Measurements from ENCODE around the gene ANKH. TPM values are rescaled to one million over a fixed set of nuclear protein-coding genes. Genes with fewer than 3 reads are reported as not detected.

The ANKH gene
- total RNA-seq, 2 experiments from 2014 or later = 31.3 to 41.9 TPM

GRCh38 chr5:14707811-14708390, 163.7 kb downstream of the ANKH start:
- peak; percentile 33 for DNase-seq
- Mint-ChIP-seq H3K36me3 (peaks cover 77% of the 10 kb centered on the region), H3K27ac (peak overlapping the region; percentile 96), H3K4me3 (no peak overlapping the region), H3K9me3 (ENCODE audit: low read depth) (no peaks in the 10 kb centered on the region), H3K27me3 (no peaks in the 10 kb centered on the region), H3K4me1 (peaks cover 63% of the 10 kb centered on the region)
- no peak for ATAC-seq
- CTCF ChIA-PET = interaction anchor here (0.9 to 3.0 kb wide), 5 partner anchors 12 to 344 kb away, joined by 3 to 16 read pairs (median 9); no protein-coding TSS in a partner anchor

DNA sequence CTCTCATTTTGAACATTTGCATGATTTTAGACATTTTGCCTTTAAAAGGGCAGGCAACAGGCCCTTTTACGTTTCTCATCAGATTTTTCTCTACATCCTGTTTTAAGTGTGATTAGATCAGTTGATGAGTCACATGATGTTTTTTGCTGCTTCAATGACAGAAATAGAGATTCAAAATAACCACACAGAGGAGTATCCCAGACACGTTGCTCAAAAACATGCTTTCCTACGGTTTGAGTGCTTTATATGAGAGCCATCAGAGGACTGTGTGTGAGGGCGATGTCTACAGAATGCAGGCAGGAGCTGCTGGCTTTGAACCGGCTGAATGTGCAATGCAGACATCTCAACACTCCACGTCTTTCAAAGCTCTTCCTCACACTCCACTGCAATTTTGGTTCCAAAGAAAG, 165.0 kb downstream of the ANKH start:
- peak; percentile 59 for DNase-seq
- Mint-ChIP-seq H3K27me3 (no peaks in the 10 kb centered on the region), H3K27ac (peak overlapping the region; percentile 96), H3K4me1 (peaks cover 73% of the 10 kb centered on the region), H3K4me3 (peak overlapping the region; percentile 61), H3K9me3 (ENCODE audit: low read depth) (no peaks in the 10 kb centered on the region), H3K36me3 (peaks cover 75% of the 10 kb centered on the region)
- peak; percentile 94 for ATAC-seq
- CTCF ChIA-PET = interaction anchor here (0.9 to 3.0 kb wide), 8 partner anchors 13 to 343 kb away, joined by 3 to 16 read pairs (median 6); no protein-coding TSS in a partner anchor

DNA sequence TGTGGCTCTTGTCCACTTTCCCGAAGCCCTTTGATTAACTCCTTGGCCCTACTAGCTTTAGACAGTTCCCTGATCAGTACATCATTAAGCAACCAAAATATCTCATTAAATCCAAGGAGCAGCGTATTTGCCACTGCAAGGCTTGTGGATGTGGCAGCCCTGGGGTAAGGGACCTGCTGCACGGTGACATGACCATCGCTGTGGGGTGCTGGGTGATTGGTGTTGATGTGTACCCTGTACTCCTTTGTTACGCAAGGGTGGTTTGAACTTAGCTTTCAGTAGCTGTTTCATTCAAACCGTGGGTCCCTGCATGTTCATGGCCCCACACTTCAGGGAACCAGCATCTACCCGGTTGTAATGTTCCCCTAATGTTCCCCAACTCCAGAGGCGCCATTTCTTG, 166.0 kb downstream of the ANKH start:
- H3K4me3 Mint-ChIP-seq = no peak overlapping the region
- CTCF ChIA-PET = interaction anchor here (0.6 to 2.6 kb wide), 2 partner anchors 123 to 342 kb away, joined by 3 to 8 read pairs; partner anchors contain the start of gene OTULINL
- H3K9me3 Mint-ChIP-seq (ENCODE audit: low read depth) = no peaks in the 10 kb centered on the region
- peaks cover 69% of the 10 kb centered on the region for H3K36me3 Mint-ChIP-seq
- peak overlapping the region; percentile 96 for H3K27ac Mint-ChIP-seq
- DNase-seq (no peak), ATAC-seq (no peak)
- H3K27me3 Mint-ChIP-seq = no peaks in the 10 kb centered on the region
- peaks cover 83% of the 10 kb centered on the region for H3K4me1 Mint-ChIP-seq

DNA sequence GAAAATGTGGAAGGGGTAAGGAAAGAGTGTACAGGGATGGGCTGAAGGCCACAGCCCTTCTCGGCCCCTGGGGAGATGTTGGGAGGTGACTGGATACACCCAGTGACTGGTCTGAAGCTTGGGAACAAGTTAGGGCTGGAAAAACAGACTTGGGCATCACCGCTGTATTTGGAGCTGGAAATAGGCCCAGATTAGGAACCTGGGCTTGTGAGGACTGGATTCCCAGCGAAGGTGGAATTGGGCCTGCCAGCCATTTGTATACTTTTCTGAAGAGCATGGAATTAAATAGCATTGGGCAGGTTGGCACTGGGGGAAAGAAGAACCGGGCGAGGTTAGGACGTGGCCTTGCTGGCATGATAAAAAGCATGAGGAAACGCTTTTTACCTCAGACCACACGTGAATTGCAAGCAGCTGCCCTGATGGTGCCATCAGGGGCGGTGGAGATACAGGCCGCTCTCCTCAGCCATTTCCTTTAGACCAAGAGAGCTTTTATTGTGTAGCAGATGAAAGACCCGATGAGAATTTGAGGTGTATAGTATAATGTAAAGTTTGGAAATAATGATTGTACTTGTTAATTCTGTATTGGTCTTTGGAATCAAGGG, 169.2 kb downstream of the ANKH start:
- Mint-ChIP-seq H3K36me3 (peaks cover 61% of the 10 kb centered on the region), H3K4me1 (peaks cover 72% of the 10 kb centered on the region), H3K9me3 (ENCODE audit: low read depth) (no peaks in the 10 kb centered on the region), H3K4me3 (no peak overlapping the region), H3K27me3 (no peaks in the 10 kb centered on the region), H3K27ac (peak overlapping the region; percentile 68)
- CTCF ChIA-PET = interaction anchor here (0.9 to 2.1 kb wide), 2 partner anchors 12 to 17 kb away, joined by 4 to 10 read pairs; no protein-coding TSS in a partner anchor
- DNase-seq (no peak), ATAC-seq (no peak)

DNA sequence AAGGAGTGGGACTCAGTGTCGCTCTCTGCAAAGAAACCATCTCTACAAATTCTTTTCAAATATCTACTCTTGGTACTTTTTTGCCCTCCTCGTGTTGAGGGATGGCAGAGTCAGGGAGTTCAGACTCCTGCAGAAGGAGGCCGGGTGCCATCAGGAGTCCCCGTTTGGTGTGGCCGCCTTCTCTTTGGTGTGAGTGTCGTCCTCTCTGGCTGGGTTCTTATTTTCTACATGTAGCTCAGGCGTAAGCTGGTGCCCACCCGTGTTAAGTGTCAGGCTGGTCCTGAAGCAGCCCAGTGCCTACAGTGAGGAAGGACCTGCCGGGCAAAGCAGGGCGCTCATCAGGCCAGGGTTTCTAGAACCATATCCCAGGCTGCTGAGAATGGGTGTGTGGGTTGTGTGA, 170.0 kb downstream of the ANKH start:
- peaks cover 60% of the 10 kb centered on the region for H3K36me3 Mint-ChIP-seq
- H3K9me3 Mint-ChIP-seq (ENCODE audit: low read depth) = no peaks in the 10 kb centered on the region
- peak overlapping the region; percentile 68 for H3K27ac Mint-ChIP-seq
- ATAC-seq (no peak), DNase-seq (no peak)
- H3K4me1 Mint-ChIP-seq = peaks cover 66% of the 10 kb centered on the region
- H3K4me3 Mint-ChIP-seq = no peak overlapping the region
- CTCF ChIA-PET = no interaction called here
- H3K27me3 Mint-ChIP-seq = no peaks in the 10 kb centered on the region

DNA sequence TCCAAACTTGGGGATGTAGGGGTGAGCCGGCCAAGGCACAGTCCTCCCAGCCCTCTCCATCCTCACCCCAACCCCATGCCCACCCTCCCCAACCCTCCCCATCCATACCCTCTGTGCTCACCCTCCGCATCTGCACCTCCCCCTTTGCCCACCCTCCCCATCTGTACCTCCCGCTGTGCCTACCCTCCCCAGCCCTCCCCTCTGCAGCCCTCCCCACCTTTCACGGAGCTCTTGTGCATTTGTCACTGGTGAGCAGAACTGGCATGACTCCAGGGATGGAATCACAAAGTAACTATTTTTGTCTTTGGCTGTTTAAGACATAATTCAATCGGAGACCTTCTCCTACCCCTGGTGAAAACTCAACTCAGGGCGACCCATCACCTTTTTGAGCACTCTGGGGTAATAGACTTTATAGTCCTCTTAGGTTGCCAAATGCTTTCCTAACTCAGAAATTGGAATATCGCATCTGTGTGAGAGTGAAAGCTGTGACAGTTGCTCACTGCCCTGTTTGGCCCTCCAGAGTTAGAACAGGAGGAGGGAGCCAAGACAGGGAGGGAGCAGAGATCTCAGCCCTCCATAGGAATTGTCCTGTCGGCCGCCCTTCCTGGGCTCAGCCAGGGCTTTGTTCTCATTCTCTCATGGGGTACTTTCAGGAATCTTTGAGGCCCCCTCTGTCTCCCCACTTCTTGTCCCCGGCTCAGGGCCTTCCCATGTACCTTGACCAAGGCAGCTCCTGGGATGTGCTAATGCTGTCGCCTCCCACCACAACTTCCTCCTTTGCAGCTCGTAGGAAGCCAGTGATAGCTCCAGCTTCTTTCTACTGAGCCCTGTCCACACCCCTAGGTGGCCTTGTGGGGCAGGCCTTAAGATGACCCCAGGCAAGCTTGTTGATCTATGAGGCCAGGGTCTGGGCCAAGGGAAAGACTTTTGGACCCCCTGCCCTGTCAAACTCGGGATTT, 170.8 kb downstream of the ANKH start:
- CTCF ChIA-PET = no interaction called here
- Mint-ChIP-seq H3K36me3 (peaks cover 64% of the 10 kb centered on the region), H3K4me1 (peaks cover 63% of the 10 kb centered on the region), H3K4me3 (no peak overlapping the region), H3K9me3 (ENCODE audit: low read depth) (no peaks in the 10 kb centered on the region), H3K27ac (peak overlapping the region; percentile 31), H3K27me3 (no peaks in the 10 kb centered on the region)
- DNase-seq (no peak), ATAC-seq (no peak)

DNA sequence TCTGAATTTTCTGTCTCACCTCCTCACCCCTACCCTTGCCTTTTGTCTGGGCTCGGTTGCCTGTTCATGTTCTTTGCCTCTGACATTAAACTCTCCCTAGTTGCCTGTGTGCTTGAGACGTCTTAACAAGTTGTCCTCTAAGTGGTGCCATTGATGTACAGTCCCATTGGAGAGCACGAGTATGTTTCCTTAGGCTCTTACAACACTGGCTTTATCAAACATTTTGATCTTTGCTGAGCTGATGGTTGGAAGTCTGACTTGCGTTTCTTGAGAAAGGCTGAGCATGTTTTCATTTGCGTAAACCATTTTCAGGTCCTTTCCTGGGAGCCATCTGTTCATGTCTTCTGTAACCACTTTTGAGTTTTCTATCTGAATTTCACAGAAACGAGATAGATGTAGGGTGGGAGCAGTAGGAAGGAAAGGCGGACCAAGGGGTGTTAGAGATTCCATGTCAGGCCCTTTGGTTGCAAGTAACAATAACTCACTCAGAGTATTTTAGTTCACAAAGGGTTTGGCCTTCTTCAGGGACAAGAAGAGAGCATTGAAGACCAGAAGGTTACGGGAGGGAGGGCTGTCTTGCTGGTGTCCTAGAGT, 171.7 kb downstream of the ANKH start:
- H3K9me3 Mint-ChIP-seq (ENCODE audit: low read depth) = no peaks in the 10 kb centered on the region
- CTCF ChIA-PET = no interaction called here
- no peak for DNase-seq
- H3K27me3 Mint-ChIP-seq = no peaks in the 10 kb centered on the region
- peaks cover 64% of the 10 kb centered on the region for H3K36me3 Mint-ChIP-seq
- H3K4me1 Mint-ChIP-seq = peaks cover 56% of the 10 kb centered on the region
- ATAC-seq = no peak
- no peak overlapping the region for H3K4me3 Mint-ChIP-seq
- no peak overlapping the region for H3K27ac Mint-ChIP-seq

GRCh38 chr5:14699159-14699558, 172.4 kb downstream of the ANKH start:
- Mint-ChIP-seq H3K27ac (no peak overlapping the region), H3K36me3 (peaks cover 60% of the 10 kb centered on the region)
- CTCF ChIA-PET = no interaction called here

GRCh38 chr5:14698495-14698894, 173.1 kb downstream of the ANKH start:
- no peak overlapping the region for H3K4me3 Mint-ChIP-seq
- H3K27ac Mint-ChIP-seq = peak overlapping the region; percentile 25
- no peaks in the 10 kb centered on the region for H3K27me3 Mint-ChIP-seq
- ATAC-seq (no peak), DNase-seq (no peak)
- peaks cover 43% of the 10 kb centered on the region for H3K4me1 Mint-ChIP-seq
- CTCF ChIA-PET = interaction anchor here (0.6 kb wide), 1 partner anchor 109 kb away, joined by 4 read pairs; no protein-coding TSS in a partner anchor
- no peaks in the 10 kb centered on the region for H3K9me3 Mint-ChIP-seq (ENCODE audit: low read depth)
- peaks cover 61% of the 10 kb centered on the region for H3K36me3 Mint-ChIP-seq

More at GRCh38 chr5:14699159-14699558, 172.4 kb downstream of the ANKH start:
- DNase-seq (no peak), ATAC-seq (no peak)
- no peak overlapping the region for H3K4me3 Mint-ChIP-seq
- H3K27me3 Mint-ChIP-seq = no peaks in the 10 kb centered on the region
- no peaks in the 10 kb centered on the region for H3K9me3 Mint-ChIP-seq (ENCODE audit: low read depth)
- peaks cover 48% of the 10 kb centered on the region for H3K4me1 Mint-ChIP-seq

DNA sequence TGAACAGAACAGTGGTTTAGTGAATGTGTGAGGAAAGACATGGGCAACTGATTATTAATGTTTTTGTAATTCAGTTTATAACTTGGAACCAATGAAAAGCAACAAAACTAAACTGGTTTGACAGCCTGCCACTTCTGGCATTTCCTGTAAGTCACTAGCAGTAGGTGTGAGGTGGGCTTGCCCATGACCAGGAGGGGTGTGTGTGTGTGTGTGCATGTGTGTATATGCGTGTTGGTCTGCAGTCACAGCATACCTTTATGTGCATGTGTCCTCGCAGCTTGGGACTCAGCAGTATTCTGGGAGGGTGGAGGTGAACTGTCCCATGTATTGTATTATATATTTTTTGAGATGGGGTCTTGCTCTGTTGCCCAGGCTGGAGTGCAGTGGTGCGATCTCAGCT, 174.7 kb downstream of the ANKH start:
- CTCF ChIA-PET = no interaction called here

DNA sequence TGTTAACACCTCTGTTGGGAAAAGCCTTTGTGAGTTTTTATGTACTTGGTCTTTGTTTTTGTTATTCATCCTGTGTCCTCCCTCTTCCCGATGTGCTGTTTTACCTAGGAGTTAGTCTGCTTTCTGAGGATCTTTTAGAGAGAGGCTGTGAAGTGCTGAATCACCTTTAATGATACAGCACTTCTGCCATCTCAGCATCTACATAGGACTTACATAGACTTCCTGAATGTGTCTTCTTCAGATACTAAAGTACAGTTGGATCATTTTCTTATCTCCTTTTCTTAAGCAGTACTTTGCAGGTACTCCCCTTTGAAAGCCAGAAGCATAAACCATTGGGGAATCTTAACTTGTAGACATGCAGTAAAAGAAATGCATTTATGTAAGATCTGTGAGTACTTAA, 175.5 kb downstream of the ANKH start:
- peak overlapping the region; percentile 71 for H3K27ac Mint-ChIP-seq
- no peak overlapping the region for H3K4me3 Mint-ChIP-seq
- H3K9me3 Mint-ChIP-seq (ENCODE audit: low read depth) = no peaks in the 10 kb centered on the region
- no peaks in the 10 kb centered on the region for H3K27me3 Mint-ChIP-seq
- DNase-seq (no peak), ATAC-seq (no peak)
- H3K36me3 Mint-ChIP-seq = peaks cover 62% of the 10 kb centered on the region
- CTCF ChIA-PET = interaction anchor here (1.1 kb wide), 1 partner anchor 15 kb away, joined by 4 read pairs; no protein-coding TSS in a partner anchor
- peaks cover 21% of the 10 kb centered on the region for H3K4me1 Mint-ChIP-seq

More for the DNA sequence above, 174.7 kb downstream of the ANKH start:
- no peak for DNase-seq
- peaks cover 29% of the 10 kb centered on the region for H3K4me1 Mint-ChIP-seq
- peaks cover 60% of the 10 kb centered on the region for H3K36me3 Mint-ChIP-seq
- H3K4me3 Mint-ChIP-seq = no peak overlapping the region
- H3K9me3 Mint-ChIP-seq (ENCODE audit: low read depth) = no peaks in the 10 kb centered on the region
- no peak overlapping the region for H3K27ac Mint-ChIP-seq
- no peaks in the 10 kb centered on the region for H3K27me3 Mint-ChIP-seq
- ATAC-seq = no peak

GRCh38 chr5:14695152-14695551, 176.4 kb downstream of the ANKH start:
- CTCF ChIA-PET = interaction anchor here (1.1 to 1.4 kb wide), 2 partner anchors 9 to 14 kb away, joined by 3 to 4 read pairs; no protein-coding TSS in a partner anchor
- H3K9me3 Mint-ChIP-seq (ENCODE audit: low read depth) = no peaks in the 10 kb centered on the region
- no peak for DNase-seq
- H3K27me3 Mint-ChIP-seq = no peaks in the 10 kb centered on the region
- H3K27ac Mint-ChIP-seq = no peak overlapping the region
- no peak for ATAC-seq
- H3K4me1 Mint-ChIP-seq = peaks cover 15% of the 10 kb centered on the region
- H3K4me3 Mint-ChIP-seq = no peak overlapping the region
- H3K36me3 Mint-ChIP-seq = peaks cover 71% of the 10 kb centered on the region

GRCh38 chr5:14693070-14693469, 178.5 kb downstream of the ANKH start:
- Mint-ChIP-seq H3K27me3 (no peaks in the 10 kb centered on the region), H3K36me3 (peaks cover 76% of the 10 kb centered on the region), H3K4me3 (no peak overlapping the region), H3K4me1 (peaks cover 10% of the 10 kb centered on the region), H3K9me3 (ENCODE audit: low read depth) (no peaks in the 10 kb centered on the region), H3K27ac (no peak overlapping the region)
- no peak for DNase-seq
- CTCF ChIA-PET = no interaction called here
- ATAC-seq = no peak
